Midbrain (tissue), 1 donor: ENCODE measurements around the gene PER2.
"Not testable (repeated sequence)": the region's sequence is repeated elsewhere in the genome, so short reads cannot be mapped to it uniquely, and the experiment has no call there.

Source experiments
- DNase-seq: peaks from one replicate; lab custom pipeline; 2025; lab: John Stamatoyannopoulos, UW

The PER2 gene

DNA sequence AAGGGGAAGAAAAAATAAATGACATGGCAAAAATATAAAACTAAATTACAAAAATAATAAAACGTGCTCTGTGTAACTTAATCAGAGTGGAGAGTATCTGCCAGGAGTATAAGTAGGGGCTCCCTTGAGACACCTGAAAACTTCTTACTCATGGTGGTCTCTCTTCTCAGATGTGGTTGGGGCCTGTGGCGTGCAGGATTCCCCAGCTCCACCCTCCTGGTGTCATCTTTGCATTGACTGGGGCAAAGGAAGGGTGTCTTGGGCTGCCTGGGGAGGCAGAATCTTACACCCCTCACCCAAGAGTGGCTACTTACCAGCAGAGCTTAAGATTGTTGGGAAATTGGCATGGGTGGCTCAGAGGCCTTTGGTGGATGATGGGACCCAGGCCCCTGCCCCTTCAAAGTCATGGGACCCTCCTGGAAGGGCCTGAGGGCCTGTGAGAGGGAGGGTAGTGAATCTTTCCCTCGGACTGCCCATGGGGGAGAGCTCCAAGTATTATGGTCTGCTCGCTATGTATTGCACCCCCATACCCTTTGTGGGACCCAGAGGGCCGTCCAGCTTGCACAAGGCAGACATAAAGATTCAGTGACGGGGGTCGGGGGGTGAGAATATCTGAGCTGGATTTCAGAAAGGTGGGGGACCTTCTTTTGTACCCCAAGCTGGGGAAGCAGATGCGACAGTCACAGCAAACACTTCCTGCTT, 25.0 kb upstream of the PER2 start:
- no peak for DNase-seq

DNA sequence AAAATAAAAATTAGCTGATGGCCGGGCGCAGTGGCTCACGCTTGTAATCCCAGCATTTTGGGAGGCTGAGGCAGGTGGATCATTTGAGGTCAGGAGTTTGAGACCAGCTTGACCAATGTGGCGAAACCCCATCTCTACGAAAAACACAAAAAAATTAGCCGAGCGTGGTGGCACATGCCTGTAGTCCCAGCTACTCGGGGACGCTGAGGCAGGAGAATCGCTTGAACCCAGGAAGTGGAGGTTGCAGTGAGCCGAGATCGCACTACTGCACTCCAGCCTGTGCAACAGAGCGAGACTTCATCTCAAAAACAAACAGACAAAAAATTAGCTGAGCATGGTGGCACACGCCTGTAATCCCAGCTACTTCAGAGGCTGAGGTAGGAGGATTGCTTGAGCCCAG, 22.3 kb upstream of the PER2 start:
- DNase-seq: not testable (repeated sequence)

DNA sequence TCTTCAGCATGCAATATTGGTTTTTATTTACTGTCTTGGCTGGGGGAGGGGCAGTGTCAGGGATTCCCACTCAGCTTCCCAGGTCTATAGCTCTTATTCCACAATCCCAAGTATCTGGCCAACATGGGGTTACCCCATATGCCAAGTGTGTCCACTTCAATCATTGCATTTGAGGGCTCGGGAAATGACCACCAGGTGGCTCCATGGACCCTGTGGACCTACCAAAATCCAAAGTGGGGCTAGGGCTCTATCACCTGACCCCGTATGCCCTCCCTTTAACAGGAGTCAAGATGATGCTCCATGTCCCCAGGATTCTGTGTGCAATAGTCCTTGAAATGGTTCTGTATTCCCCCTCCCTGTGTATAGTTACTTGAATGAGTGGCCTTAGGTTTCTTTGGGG, 19.8 kb upstream of the PER2 start:
- DNase-seq: no peak

DNA sequence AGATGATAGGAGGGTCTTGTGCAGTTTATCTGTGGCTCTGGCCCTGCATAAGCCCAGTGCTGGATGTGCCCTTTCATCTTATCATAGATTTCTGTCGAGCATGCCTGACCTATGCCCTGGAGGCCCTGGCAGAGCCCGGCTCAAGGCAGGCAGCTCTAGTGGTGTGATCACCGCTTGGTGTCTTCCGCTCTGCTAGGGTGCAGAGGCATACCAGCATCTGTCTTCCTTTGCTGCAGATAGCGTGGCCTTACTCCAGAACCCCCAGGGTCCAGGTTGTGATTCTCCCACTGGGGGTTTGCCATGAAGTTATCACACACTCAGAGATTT, 18.2 kb upstream of the PER2 start:
- DNase-seq: no peak

DNA sequence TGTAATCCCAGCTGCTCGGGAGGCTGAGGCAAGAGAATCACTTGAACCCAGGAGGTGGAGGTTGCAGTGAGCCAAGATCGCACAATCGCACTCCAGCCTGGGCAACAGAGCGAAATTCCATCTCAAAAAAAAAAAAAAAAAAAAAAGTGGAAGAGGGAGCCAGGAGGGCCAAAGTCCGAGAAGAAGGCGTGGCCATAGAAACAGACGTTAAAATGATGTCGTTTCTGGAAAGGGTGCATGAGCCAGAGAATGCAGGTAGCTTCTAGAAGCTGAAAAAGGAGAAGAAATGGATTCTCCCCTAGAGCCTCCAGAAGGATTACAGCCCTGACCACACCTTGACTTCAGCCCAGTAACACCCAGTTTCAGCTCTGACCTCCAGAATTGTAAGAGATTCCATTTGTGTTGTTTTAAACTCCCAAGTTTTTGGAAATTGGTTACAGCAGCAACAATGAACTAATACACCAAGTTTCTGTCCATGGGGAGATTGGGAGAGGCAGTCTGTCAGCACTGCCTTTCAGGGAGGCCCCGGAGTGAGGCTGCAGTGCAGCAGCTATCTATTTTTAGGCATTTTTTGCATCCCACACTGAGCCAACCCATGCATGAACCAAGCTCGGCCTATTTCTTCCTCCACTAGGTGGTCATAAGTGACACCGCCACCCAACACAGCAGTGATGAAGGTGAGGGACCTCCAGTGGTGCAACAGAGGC, 17.7 kb upstream of the PER2 start:
- DNase-seq: no peak

- DNase-seq: no peak
Measured at GRCh38 chr2:238305092-238305862, 16.9 kb upstream of the PER2 start.

- DNase-seq: no peak
Measured at GRCh38 chr2:238304116-238304515, 15.7 kb upstream of the PER2 start.

DNA sequence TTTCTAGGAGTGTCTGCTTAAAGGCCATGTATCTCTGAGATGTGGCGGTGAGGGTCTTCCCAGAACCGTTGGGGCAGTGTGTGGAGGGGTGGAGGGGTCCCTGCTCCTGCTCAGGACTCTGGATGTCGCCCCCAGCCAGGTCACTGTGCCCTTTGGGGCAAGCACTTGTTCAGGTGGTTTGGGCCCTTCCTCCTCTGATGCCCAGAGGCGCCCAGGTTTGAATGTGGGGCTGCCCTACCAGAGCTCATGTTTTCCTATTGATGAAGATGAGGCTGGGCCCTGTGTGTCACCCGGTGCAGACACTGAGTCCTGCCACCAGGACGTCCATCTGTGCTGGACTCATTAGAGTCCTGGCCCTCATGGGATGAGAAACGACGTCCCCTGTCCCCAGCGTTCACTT, 14.3 kb upstream of the PER2 start:
- no peak for DNase-seq

GRCh38 chr2:238302087-238302486, 13.7 kb upstream of the PER2 start:
- no peak for DNase-seq

DNA sequence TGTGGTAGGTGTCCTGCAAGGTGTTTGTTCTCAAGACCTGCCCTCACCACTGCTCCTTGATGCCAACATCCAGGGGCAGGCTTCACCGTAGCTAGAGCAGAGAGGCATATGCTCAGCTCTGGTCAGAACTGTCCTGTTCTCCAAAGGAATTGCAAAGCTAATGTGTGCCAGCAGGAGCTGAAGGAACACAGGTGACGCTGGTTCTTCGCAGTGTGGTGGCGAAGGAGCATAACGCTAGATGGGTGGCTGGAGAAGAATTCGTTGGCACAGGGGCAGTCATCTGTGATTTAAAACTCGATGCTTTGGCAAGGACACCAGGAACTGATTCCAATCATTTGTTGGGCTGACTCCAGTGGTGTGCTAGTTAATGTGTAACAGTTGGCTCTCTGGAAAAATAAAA, 11.4 kb upstream of the PER2 start:
- DNase-seq: no peak

DNA sequence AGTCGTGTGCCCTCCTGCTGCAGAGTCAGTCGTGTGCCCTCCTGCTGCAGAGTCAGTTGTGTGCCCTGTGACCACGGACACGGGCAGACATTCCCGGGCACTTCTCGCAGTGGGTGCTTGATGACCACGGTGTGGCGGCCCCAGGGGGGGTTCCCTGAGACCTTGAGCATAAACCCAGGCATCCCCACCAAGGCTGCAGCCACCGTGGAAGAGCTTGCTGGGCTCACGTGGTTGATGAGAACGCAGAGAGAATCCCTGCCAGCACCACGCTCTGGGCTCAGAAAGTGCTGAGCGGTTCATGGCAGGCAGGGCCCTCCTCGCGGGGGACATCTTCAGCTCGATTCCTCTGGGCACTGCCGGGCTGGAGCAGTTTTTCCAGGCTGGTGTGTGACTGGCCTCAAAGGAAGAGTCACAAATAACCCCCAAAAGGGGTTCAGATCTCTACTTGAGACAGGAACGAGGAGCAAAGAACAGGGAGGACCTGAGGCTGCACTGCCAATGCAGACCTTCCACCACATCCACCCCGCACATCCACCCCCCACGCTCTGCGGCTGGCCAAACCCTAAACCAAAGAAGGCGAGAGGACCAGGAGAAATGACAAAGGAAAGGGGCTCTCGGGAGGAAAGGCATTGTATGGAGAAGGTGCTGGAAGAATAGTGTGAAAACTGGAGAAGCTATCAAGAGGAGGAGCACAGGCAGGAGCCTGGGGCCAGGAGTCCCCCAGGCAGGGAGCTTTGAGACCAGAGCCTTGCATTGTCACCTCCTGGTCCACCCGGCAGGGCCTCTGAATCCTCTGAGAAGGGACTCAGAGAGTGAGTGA, 8.4 kb upstream of the PER2 start:
- DNase-seq: no peak

GRCh38 chr2:238295144-238296112, 7.0 kb upstream of the PER2 start:
- no peak for DNase-seq

DNA sequence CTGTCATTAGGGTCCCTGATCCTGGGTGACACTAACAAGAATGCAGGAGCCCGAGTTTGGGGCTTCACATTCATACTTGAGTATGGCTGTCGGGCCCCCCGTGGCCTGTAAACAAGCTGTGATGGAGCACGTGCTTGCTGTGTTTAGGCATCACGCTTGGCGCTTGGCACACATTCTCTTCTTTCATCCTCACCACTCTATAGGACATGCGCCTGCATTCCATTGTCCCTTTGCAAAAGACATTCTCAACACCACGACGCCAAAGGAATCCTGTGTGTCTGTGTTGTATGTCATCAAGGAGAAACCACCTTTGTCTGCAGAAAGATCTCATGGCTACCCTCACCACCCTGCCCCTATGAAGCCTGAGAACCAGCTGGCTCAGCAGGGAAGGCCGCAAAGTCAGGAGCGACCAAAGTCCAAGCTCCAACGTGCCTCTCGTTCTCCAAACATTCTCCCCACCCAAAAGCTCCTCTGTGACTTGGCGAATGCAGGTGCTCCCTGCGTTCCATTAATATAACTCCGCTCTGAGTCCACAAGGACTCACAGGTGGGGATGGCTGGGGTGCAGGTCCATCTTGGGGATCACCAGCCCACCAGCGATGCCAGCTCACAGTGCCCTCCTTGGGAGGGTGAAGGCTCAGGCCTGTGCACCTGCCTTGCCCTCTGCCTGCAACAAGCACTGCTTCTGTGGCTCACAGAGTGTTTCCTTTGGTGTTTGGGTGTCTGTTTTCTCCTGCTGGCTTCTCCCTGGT, 6.2 kb upstream of the PER2 start:
- DNase-seq: no peak

DNA sequence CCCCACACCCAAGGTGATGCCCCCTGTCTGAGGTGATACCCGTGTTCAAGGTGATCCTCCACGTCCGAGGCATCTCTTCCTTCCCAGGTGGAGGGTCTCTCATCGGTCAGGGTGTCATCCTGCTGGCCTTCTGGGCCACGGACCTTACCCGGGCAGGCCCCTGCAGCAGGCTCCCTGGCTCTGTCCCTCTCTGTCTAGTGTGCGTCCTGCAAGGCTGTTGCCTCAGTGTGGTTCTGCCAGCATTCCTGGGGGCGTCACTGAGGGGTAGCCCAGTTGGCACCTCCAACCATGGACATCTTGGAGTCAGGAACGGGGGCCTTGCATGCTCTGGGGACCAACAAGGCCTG, 5.6 kb upstream of the PER2 start:
- no peak for DNase-seq

- DNase-seq: no peak
Measured at GRCh38 chr2:238291550-238292281, 3.3 kb upstream of the PER2 start.

DNA sequence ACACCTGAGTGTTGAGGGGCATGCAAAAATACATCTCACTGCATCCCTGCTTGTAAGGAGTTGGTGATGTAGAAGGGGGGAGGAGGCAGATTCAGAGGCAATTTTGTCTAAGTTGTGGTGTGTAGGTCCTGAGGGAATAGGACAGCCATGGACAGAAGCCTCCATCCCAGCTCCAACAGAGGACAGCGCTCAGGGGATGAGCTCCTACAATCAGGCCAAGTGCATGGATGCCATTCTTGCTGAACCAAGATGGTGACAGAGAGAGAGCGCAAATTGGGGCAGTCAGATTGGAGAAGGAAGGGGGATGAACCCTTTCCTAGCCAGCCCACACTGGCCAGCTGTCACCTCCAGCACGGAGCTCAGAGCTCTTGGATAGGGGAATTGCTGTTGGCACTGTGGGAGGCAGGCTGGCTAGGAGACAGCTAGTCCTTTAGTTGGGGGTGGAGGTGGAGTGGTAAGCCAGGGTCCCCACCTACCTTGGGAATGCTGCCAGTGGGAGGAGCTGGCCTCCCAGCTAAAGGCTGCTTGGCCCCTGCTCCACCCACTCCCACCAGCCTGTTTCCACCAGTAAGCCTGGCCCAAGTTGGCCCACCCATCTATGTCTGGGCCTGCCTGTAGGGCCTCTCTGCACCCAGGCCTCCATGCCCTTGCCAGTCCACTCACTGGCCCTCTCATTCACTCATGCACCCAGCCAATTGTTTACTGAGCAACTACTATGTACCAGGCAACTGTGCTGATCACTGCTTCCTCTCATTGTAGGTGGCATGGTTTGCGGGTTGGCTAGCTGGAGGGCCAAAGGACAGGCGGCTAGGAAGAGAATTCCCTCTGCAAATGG, 2.5 kb upstream of the PER2 start:
- no peak for DNase-seq

- DNase-seq: peak; percentile 29
Measured at GRCh38 chr2:238290091-238290509, 1.7 kb upstream of the PER2 start.

DNA sequence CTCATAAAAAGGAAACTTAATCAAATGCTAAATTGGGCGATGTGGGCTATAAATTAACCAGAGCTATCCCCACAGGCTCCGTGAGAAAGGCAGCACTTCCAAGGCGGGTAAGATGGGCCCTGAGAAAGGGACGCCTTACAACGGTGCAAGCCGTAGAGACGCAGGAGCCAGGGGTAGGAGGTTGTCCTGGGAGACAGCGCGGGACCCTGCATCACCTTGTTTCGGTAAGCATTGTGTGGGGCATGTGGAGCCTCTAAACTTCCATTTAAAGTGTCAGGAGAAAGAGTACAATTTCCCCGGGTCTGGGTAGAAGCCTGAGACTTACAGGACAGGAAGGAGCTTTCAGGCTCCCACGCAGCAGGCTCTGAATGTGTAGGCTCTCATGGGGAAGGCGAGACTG, 1.2 kb upstream of the PER2 start:
- DNase-seq: no peak
